HG02588 (cell line): ENCODE data around the gene WBP4.
"Not testable (repeated sequence)": the region's sequence is repeated elsewhere in the genome, so short reads cannot be mapped to it uniquely, and the experiment has no call there.

Source experiments
- ATAC-seq: cut with Tn5 transposase; IDR thresholded peaks from one replicate; pipeline ENCODE4 v1.9.1; 2021; ENCODE audit warnings: mild to moderate bottlenecking, moderate library complexity; ENCODE audit not compliant: unreplicated experiment

Gene WBP4

DNA sequence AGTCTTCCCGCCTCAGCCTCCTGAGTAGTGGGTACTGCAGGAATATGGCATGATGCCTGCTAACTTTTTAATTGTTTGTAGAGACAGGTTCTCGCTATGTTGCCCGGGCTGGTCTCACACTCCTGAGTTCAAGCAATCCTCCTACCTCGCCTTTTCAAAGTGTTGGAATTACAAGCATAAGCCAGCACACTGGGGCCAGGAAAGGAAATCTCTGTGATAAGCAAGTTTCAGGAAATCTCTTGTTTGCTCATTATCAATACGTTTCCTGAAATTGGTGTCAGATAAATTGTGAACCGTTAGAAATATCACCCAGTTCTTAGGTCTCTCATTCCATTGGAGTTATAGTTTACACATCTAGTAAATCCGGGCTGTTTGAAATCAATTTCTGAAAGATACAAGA lies 14.2 kb downstream of the WBP4 start:
- no peak for ATAC-seq

DNA sequence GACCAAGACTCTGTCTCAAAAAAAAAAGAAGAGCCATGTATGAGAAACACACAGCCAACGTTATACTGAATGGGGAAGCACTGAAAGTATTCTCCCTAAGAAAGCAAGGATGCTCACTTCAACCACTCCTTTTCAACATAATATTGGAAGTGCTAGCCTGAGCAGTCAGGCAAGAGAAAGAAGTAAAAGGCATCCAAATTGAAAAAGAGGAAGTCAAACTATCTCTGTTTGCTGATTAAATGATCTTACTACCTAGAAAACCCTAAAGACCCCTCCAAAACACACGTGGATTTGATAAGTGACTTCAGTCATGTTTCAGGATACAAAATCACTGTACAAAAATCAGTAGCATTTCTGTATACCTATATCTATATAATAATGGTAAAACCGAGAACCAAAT lies 16.2 kb downstream of the WBP4 start:
- ATAC-seq, result no peak

DNA sequence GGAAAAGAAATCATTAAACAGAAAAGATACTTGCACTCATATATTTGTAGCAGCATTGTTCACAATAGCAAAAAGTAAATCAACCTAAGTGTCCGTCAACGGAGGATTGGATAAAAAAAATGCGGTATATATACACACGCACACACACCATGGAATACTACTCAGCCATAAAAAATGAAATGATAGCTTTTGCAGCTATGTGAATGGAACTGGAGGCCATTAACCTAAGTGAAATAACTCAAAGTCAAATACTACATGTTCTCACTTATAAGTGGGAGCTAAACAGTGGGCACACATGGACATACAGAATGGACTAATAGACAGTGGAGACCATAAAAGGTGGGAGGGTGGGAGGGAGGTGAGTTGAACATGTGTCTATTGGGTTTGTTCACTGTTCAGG lies 18.4 kb downstream of the WBP4 start:
- ATAC-seq, result no peak

- no peak for ATAC-seq
These were observed 24.8 kb downstream of the WBP4 start for GRCh38 chr13:41085961-41086585.

DNA sequence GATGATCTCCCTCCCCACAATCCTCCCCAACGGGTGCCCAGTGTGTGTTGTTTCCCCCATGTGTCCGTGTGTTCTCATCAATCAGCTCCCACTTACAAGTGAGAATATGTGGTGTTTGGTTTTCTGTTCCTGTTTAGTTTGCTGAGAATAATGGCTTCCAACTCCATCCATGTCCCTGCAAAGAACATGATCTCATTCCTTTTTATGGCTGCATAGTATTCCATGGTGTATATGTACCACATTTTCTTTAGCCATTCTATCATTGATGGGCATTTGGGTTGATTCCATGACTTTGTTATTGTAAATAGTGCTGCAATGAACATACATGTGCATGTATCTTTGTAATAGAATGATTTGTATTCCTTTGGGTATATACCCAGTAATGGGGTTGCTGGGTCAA lies 34.4 kb downstream of the WBP4 start:
- ATAC-seq, result not testable (repeated sequence)

GRCh38 chr13:41098761-41099160 lies 37.5 kb downstream of the WBP4 start:
- no peak for ATAC-seq

GRCh38 chr13:41099986-41100385 lies 38.7 kb downstream of the WBP4 start:
- ATAC-seq, result no peak

DNA sequence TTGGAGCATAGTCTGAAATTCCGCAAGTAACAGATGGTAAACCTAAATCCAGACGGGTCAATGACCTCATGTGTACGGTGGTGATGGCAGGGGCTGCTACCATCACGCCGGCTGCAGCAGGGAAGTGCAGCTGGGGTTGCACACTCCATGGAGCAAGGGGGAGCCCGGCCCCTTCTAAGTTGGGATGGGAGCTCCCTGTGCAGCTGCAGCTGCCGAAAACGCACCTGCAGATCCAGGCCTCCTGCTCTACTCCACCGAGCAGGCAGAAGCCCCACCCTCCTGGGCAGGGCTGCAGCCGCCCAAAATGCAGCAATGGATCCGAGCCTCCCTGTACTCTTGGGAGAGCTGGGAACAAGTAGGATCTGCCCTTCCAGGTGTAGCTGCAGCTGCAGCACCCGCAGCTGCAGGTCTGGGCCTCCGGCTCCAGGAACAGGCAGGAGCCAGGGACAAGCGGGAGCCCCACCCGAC lies 45.8 kb downstream of the WBP4 start:
- ATAC-seq, result no peak

- ATAC-seq, result no peak
These were observed 46.3 kb downstream of the WBP4 start for GRCh38 chr13:41107584-41108014.

DNA sequence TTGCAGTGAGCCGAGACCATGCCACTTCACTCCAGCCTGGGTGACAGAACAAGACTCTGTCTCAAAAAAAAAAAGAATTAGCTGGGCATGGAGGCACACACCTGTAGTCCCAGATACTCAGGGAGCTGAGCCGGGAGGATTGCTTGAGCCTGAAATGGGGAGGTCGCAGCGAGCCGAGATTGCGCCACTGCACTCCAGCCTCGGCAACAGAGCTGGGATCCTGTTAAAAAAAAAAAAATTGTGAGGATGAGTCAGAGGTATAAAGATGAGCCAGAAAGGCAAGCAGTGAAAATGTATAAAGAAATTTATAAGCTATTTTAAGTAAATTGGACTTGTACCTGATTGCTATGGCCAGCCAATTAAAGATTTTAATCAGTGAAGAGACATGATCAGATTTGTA lies 50.1 kb downstream of the WBP4 start:
- ATAC-seq, result no peak

DNA sequence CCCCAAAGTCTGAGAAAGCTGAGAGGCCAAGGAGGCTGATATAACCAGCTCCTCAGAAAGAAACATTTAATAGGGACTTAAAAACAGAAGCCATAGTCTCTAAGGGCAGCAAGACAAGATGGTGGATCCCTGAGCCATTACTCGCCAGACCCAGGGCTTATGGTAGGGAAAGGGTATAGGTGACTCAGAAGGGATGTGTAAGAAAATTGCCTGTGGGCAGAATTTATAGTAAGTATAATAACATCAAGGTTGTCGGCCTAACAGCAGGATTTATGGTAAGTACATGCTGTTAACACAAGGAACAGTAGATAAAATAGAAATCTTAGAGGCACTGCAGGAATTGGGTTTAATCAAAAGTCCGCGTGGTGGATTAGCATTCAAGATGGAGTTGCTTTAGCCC lies 56.6 kb downstream of the WBP4 start:
- ATAC-seq, result no peak

DNA sequence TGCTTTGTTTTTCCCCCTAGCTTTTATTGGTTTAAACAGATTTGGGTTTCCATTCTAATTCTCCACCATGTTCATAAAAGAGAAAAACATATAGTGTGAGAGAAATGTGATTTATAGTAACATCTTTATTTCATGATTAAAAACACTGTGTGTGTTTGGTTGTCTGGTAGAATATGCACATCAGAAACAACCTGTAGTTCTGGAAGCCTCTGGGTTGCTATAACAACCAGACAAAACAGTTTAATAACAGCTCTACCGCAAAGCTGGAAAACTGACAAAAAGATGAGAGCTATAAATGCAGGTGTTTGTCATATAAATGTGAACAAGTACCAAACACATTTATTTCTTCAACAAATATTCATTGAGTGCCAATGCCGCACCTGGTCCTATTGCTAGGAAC lies 61.5 kb downstream of the WBP4 start:
- no peak for ATAC-seq

- no peak for ATAC-seq
These were observed 66.4 kb downstream of the WBP4 start for GRCh38 chr13:41127701-41128100.

DNA sequence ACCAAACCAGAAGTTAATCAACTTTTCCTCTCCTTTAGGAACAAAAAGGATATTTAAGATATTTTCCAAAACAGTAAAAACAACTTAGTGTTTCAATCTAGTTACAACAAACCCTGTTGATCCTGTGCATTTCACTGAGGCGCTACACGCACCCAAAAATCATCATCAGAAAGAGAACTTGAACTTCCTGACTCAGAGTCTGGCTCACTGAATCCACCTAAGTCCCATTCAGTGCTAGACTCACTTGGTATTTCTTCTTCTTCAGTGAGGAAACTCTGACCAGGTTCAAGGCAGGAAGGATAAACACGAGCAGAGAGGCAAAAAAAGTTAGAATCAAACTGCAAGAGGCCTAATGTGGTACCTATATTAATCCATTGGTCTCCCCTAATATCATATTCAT lies 69.0 kb downstream of the WBP4 start:
- no peak for ATAC-seq

- not testable (repeated sequence) for ATAC-seq
These were observed 69.9 kb downstream of the WBP4 start for GRCh38 chr13:41131189-41131588.

DNA sequence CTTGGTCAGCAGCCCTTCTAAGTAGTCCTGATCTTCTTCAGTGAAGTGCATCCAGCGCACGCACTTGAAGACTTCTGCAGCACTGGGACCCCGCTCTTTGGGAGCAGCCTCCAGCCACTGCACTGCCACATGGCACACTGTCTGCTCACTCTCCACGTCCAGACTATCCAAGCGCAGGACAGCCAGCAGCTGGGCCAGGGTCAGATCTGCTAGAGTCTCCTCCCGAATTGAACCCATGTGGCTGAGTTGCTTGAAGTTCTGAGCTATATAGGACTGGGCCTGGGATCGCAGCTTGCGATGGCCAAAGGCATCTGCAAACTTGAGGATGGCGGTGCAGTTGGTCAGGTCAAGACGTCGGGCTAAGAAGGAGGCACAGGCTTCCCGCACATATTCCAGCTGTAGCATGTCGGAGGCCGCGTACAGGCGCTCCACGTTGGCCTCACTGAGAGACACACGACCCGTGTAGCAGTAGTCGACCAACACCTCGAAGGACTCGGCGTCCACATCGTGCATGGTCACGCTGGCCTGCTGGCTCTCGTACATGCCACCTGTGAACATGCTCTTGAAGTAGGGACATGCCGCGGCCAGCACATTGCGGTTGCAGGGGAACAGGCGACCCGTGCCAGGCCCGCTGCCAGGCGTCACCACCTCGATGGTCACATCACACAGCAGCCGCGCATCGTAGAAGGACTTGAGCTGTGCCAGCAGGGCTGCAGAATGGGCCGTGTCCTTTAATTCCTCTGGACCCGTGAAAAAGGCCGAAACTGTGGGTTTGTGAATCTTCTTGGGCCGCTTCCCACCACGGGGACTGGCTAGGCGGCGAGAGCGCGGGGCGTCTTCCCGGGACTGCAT lies 70.6 kb downstream of the WBP4 start:
- peak; percentile 2 for ATAC-seq

DNA sequence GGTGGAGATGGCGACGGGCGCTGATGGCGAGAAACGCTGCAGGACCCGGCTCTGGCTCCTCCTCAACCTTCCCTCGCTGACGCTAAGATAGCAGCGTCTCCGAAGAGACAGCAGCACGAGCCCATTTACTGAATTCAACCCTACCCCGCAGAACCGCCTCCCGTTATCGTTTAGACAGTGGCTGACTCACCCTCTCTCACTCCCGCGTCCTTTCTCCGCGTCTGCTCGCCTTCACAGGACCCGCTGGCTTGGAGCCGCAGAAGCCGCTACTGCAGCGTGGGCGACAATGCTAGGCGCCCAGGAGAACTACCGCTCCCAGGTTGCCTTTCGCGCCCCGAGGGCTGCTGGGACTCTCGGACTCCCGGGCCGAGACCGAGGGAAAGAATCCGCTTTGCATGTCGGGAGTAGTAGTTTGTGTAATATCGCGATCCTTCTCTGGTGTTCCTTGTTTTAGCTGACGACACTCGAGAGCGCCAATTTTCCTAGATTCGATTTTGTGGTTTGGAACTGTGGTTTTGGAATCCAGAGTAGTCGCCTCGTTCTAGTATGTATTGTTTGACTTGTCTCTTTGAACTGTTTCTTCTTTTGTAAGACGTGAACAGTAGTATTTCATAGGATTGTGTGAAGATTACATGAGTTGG lies 71.3 kb downstream of the WBP4 start, which contains the start of gene KBTBD6:
TSS of gene KBTBD6 (minus strand) at position 291 of the 641 bp plus-strand sequence. CDS start 291 bp downstream, outside the sequence.
- peak; percentile 97 for ATAC-seq
